GM19467 (cell line): ENCODE measurements around the gene GAA.

Experiments
- ATAC-seq: cut with Tn5 transposase; IDR thresholded peaks from one replicate; pipeline ENCODE4 v1.9.1; 2021; ENCODE audit warnings: mild to moderate bottlenecking, moderate library complexity; ENCODE audit not compliant: unreplicated experiment

GAA gene

GRCh38 chr17:80101011-80101945 is at the start of gene GAA:
Gene GAA (plus strand): TSS chr17:80101581. CDS start chr17:80104587, 3,006 bp downstream.
- peak; percentile 76 for ATAC-seq

DNA sequence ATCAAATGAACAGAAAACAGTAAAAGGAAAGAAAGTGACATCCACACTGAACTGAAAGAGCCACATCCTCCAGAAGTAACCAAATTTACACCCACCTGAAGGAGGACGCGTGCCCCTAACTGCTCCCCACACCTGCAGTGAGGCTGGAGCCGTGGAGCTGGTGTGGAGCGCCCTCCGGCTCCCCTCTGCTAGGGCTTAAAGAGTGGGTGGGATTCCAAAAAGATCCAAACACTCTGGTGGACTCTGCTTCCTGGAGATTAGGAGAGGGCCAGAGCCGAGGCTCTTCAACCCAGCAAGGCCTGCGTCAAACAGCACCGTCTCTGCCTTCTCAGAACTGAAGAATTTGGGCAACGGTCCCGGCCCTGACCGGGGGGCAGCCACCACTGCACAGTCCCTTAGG is 49.7 kb upstream of the GAA start:
- no peak for ATAC-seq

DNA sequence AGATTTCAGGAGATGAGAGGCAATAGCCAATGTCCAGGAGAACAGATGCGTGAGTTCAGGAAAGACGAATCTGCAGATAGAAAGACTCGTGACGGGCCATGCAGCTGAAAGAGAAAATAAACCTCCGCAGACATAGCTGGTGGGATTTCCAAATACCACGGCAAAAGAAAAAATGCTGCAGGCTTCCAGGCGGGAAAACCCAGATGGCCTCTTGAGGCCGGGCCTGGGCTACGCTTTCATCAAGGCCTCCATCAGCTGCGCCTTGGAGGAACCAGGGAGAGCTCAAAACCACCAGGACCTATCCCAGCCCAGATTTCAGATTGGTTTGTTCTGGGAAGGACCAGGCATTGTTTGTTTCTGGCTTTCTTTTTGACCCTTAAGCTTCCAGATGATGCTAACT is 48.3 kb upstream of the GAA start:
- no peak for ATAC-seq

GRCh38 chr17:80055597-80055996 is 45.8 kb upstream of the GAA start:
- ATAC-seq = no peak

GRCh38 chr17:80058311-80058955 is 42.9 kb upstream of the GAA start:
- ATAC-seq = no peak

DNA sequence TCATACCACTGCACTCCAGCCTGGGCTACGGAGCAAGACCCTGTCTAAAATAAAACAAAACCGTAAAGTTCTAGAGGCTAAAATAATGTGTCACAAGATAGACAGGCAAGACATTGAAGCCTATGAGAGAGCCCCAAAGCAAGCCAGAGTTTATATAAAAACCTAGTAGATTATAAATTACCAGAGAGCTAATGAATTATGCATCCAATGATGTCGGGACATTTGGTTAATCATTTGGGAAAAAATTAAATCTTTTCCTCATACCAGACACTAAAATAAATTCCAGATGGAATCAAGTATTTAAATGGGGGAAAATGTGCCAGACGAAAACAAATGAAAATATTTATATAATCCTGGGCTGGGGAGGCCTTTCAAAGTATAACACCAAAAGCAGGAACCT is 40.7 kb upstream of the GAA start:
- no peak for ATAC-seq

GRCh38 chr17:80061421-80061820 is 40.0 kb upstream of the GAA start:
- ATAC-seq = no peak

GRCh38 chr17:80063830-80064585 is 37.4 kb upstream of the GAA start:
- no peak for ATAC-seq

GRCh38 chr17:80064696-80065095 is 36.7 kb upstream of the GAA start:
- no peak for ATAC-seq

DNA sequence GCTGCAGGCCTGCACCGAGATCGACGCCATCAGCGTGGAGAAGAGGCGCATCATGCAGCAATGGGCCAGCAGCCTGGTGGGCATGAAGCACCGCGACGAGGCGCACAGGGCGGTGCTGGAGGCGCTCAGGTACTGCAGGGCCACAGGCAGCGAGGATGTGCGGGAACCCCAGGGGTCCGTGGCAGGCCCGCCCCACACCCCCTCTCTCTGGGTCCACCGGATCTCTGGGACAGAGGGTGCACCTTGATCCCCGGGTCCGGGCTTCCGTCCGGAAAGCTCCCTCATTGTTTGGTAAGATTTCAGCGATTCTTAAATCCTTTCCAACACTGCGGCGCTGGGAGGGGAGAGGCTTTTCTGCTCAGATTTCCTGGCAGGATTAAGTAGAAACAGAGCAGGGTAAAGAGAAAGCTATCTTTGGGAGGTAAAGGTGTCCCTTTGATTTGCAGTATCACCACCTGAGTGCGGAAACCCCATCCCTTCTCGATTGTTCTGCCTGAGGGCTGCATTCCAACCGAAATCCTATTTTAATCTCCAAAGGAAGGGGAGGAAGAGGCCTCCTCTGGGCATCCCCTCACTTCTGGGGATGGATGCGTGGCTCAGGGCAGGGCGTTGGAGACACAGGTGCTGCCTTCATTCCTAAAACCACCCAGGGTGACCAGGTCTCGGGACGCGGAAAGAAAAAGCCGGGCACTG is 35.8 kb upstream of the GAA start:
- ATAC-seq = no peak

DNA sequence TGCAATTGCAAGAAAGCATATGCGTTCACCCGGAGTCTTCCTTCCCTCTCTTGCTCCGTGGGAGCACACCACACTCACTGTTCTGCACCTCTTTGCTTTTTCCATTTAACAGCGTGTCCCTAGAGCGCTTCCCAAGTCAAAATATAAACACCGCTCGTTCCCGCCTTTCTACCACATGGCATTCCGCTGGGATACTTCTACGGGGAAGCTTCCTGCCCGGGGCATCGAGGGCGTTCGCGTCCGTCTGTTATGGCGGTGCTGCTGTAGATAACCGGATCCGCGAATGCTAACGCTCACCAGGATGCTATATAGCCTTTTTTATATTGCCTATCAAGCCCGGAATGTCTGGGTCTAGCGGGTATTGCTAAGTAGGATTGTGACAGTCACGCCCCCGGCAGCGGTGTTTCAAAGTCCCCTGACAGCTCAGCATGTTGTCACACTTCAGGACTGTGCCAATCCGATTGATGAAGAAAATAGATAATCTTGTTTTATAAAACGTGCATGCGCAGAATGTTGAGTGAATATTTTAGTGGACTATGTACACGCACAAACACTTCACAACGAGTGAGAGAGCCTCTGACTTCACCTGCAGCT is 33.9 kb upstream of the GAA start:
- no peak for ATAC-seq

DNA sequence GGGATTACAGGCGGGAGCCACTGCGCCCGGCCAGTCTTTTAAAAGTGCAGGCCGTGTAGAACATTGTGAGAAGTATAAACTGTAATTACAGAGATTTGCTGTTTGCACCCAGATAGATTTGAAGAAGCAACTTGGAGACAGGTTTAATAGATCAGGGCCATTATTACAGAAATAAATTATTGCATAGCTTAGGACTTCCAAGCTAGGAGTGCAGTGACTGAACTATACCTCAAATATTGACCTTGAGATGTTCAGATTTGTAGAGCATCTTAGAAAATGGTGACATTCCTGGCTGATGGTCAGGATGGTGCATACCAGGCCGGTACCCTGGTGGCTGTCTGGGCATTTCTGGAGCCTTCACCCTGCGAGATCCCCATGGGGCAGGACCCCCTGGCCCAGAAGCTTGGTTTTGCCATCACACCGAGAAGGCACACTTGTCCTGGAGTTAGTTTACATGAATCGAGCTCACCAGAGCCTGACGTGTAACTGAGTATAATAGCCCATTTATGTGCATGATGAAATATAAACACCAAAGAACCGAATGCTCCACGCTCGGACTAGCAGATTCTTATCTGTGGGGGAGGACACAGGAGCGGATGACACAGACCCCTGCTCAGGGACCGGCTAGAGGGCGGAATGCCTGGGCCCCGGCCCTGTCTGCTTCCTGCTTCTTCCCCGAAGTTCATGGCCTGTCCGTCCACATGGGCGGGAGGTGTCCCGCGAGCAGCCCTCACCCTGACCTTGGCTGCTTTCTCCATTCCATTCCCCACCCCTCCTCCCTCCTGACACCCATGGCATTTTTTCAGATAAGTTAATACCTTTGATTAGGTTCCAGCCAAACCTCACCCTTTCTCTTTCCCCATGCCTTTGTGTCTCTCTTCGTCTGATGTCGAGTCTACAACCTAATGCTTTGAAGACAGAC is 32.8 kb upstream of the GAA start:
- no peak for ATAC-seq

- ATAC-seq = no peak
These were observed 30.8 kb upstream of the GAA start for GRCh38 chr17:80070375-80071115.

GRCh38 chr17:80071116-80071841 is 30.1 kb upstream of the GAA start:
- ATAC-seq = no peak

DNA sequence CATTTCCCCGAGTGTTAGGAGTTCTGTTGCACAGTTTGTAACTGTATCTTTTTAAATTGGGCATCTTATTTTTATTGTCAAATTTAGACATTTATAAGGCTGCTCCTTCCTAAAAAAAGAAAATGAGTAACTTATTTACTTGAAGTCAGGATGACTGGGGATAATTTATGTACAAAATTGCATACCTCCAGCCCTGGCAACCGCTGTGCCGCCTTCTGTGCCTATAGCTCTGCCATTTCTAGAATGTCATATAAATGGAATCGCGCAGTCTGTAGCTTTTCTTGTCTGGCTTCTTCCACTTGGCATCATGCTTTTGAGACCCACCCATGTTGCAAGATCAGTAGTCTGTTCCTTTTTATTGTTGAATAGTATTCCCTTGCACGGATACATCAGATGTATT is 29.0 kb upstream of the GAA start:
- no peak for ATAC-seq

- no peak for ATAC-seq
These were observed 21.3 kb upstream of the GAA start for GRCh38 chr17:80080081-80080480.

DNA sequence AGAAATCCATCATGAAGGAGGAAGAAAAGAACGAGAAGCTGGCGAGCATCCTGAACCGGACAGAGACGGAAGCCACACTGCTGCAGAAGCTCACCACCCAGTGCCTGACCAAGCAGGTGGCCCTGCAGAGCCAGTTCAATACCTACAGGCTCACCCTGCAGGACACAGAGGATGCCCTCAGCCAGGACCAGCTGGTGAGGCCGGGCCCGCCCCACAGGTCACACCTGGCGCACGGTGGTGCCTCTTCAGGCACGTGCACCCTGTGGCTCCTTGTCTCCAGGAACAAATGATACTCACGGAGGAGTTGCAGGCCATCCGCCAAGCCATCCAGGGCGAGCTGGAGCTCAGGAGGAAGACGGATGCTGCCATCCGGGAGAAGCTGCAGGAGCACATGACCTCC is 19.8 kb upstream of the GAA start:
- no peak for ATAC-seq
